D721Med (cell line): ENCODE data around the gene BASP1.

Experiments
- DNase-seq: peaks from one replicate; pipeline ENCODE4 v3.0.0; 2011; ENCODE audit warnings: low spot score; ENCODE audit not compliant: insufficient read length
- FAIRE-seq: peaks from 2 replicates; lab custom pipeline; 2011; peaks lifted over from hg19 to GRCh38; lab: Jason Lieb, UNC
- TF ChIP-seq, protein P1 (sequence below): IDR thresholded peaks from 2 replicates; pipeline ENCODE4 v1.5.1; 2012; ENCODE audit warnings: mild to moderate bottlenecking, control low read depth; ENCODE audit not compliant: insufficient read depth; ENCODE audit errors: missing control alignments

BASP1 gene, protein sequence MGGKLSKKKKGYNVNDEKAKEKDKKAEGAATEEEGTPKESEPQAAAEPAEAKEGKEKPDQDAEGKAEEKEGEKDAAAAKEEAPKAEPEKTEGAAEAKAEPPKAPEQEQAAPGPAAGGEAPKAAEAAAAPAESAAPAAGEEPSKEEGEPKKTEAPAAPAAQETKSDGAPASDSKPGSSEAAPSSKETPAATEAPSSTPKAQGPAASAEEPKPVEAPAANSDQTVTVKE

DNA sequence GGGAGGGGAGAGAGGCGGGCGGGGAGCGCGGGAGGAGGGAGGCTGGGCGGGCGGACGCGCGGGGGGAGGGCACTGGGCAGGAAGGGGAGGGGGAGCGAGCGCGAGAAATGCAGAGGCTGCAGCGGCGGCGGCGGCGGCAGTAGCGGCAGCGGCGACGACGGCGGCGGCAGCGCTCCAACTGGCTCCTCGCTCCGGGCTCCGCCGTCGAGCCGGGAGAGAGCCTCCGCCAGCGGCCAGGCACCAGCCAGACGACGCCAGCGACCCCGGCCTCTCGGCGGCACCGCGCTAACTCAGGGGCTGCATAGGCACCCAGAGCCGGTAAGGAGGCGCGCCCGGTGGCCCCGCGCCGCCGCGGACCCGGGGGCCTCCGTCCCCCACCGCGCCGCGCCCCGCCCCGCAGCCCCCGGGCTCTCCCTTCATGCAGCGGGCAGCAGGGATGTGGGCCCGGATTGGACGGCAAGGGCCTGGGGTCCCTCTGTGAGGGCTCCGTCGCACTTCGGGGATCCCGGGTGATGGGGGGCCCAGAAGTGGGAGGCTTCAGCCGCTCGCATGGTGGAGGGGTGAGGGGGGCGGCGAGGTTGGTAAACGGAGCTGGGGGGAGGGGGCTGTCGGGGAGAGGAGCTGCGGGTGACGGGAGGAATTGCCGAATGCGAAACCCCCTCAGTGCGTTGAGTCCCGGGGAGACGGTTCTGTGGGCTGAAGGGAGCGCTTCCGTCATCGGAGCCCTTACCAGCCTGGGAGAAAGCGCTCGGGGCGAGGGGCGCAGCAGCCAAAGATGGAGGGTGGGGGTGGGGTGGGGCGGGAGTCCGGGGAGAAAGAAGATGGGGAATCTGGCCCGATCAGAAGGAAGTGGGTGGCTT, at the start of gene BASP1:
Gene BASP1 (plus strand): TSS at position 139 of the 860 bp plus-strand sequence. CDS start 57,586 bp downstream, outside the sequence.
- FAIRE-seq (no peak), DNase-seq (no peak)
- TF ChIP-seq, protein P1, sequence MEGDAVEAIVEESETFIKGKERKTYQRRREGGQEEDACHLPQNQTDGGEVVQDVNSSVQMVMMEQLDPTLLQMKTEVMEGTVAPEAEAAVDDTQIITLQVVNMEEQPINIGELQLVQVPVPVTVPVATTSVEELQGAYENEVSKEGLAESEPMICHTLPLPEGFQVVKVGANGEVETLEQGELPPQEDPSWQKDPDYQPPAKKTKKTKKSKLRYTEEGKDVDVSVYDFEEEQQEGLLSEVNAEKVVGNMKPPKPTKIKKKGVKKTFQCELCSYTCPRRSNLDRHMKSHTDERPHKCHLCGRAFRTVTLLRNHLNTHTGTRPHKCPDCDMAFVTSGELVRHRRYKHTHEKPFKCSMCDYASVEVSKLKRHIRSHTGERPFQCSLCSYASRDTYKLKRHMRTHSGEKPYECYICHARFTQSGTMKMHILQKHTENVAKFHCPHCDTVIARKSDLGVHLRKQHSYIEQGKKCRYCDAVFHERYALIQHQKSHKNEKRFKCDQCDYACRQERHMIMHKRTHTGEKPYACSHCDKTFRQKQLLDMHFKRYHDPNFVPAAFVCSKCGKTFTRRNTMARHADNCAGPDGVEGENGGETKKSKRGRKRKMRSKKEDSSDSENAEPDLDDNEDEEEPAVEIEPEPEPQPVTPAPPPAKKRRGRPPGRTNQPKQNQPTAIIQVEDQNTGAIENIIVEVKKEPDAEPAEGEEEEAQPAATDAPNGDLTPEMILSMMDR, result no peak

DNA sequence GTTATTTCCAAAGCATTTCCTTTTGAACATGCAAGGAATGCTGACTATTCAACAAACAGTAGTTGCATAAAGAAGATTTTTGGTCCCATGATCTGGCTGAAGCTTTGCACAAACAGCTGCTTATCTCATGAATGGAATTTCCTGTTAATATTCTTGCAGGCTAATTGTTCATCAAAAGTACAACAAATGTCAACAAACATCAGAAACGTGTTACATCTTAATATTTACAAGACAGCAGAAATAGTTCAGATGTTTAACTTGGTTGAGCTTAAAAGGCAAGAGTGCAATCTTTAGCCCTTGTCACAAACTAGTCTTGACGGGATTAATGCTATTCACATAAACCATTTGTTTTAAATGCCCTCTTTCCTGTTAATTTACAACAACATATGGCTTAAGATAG, 47.9 kb upstream of the BASP1 start:
- TF ChIP-seq, protein P1, result no peak
- FAIRE-seq, result no peak
- DNase-seq, result no peak

DNA sequence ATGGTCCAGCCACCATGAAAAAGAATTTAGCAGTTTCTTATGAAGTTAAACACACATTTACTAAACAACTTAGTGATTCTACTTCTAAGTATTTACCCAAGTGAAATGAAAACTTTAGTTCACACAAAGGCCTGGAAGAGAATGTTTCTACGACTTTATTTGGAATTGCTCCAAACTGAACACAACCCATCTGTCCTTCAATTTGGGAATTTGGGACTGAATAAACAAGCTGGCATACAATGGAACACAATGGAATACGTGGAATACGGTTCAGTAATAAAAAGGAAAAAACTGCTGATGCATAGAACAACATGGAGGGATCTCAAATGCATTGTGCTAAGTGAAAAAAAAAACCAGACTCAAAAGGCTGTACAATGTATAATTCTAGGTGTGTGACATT, 44.6 kb upstream of the BASP1 start:
- FAIRE-seq (no peak), DNase-seq (no peak)
- TF ChIP-seq, protein P1, result no peak

DNA sequence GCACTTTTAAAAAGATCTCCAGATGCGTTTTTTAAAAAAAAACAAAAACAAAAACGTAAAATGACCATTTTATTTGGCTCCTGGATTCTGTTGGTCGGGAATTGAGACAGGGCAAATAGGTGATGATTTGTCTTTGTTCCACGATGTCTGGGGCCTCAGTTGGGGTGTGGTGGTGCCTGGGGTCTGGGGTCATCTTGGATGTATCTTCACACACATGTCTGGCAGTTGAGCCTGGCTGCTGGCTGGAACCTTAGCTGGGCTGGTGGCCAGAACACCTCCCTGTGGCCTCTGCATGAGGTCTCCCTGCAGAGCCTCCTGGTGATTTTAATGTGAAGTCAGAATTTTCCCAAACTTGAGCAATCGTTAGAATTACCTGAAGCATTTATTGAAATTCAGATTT, 42.5 kb upstream of the BASP1 start:
- DNase-seq, result no peak
- TF ChIP-seq, protein P1, result no peak
- FAIRE-seq, result no peak

DNA sequence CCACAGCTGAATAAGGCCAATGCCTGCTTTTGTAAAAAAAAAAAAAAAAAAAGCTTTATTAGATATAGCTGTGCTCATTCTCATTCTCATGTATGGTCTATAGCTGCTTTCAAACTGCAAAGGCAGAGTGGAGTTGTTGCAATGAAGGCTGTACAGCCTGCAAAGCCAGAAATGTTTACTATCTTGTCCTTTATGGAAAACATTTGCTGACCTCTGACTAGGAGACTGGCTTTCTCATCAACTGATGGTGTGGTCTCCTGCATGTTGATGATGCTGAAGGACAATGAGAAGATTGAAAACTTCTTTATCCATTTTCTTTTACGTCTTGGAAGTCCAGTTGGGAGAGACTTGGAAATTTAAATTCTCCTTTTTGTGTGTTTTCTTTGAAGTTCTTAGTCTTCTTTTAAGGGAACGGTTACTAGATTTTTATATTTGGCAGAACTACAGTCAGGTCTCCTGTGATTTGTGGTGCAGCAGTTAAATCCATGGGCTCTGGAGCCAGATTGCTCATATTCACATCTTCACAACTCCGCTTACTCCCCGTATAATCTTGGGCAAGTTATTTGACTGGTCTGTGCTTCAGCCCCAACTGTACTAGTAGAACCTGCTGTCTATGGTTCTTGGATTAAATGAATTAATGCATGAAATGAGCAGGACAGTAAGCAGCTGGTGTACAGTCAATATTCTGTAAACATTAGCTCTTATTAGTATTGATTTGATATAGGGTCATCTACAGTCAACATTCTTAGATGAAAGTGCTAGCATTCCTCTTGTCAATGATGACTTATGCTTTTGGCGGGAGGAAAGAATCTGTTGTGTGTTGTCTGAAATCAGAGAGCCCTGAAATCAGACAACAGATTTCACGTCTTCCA, 39.7 kb upstream of the BASP1 start:
- TF ChIP-seq, protein P1, result no peak
- DNase-seq, result no peak
- FAIRE-seq, result no peak

DNA sequence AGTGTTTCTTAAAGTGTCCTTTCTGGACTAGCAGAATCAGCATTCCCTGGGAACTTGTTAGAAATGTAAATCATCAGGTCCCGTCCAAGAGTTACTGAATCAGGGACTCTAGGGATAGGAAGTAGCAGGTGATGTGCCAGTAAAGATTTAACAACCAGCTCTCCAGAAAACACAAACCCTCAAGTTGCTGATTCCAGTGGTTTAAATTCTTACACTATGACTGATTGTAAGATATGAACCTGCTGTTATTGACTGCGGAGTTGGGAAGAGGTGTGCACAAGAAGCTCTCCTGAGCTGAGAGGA, 39.1 kb upstream of the BASP1 start:
- no peak for DNase-seq
- no peak for FAIRE-seq

More for the DNA sequence above, 39.1 kb upstream of the BASP1 start:
- TF ChIP-seq, protein P1, result no peak
